Measurements from ENCODE around the gene GLB1L. TPM values are rescaled to one million over a fixed set of nuclear protein-coding genes. Genes with fewer than 3 reads are reported as not detected.
A peak's percentile ranks its signal among the peaks of the same experiment; 100 is the strongest.

Gene GLB1L
- total and polyA plus RNA-seq, 4 donors = 2.3 to 5.2 (median 2.6) TPM

DNA sequence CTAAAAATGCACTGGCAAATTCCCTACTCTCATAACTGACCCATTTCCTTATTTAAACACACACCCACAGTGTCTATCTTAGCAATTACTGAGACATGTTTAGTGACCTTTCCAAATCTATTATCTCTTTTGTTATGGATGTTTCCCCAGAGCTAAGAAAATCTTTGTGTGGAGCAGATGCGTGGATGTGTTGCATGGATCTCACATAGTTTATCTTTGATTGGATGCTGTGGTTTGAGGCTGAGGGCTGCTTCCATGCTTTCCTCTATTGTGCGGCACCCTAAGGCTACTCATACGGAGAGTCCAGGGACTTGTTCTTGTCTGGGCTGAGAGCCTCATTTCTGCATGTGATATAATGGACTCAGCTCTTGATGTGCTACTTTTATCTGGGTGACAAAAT lies 10.9 kb downstream of the GLB1L start:
- H3K4me3 ChIP-seq (ENCODE audit: low read depth in 1 of 3, low read length in 3 of 3) = no peak overlapping the region
- TF ChIP-seq TAF1 (conservative IDR thresholded peaks at IDR 0.05) (no peak), RXRA (IDR thresholded peaks at IDR 0.05) (no peak), YY1 (IDR thresholded peaks at IDR 0.05) (no peak), EGR1 (IDR thresholded peaks at IDR 0.05; ENCODE audit: low read depth in 2 of 2) (no peak), GABPA (IDR thresholded peaks at IDR 0.05 in 1 of 2, conservative IDR thresholded peaks at IDR 0.05 in 1 of 2) (no peak)
- WGBS = 95% methylated on average over 3 of the region's 3 CpGs

DNA sequence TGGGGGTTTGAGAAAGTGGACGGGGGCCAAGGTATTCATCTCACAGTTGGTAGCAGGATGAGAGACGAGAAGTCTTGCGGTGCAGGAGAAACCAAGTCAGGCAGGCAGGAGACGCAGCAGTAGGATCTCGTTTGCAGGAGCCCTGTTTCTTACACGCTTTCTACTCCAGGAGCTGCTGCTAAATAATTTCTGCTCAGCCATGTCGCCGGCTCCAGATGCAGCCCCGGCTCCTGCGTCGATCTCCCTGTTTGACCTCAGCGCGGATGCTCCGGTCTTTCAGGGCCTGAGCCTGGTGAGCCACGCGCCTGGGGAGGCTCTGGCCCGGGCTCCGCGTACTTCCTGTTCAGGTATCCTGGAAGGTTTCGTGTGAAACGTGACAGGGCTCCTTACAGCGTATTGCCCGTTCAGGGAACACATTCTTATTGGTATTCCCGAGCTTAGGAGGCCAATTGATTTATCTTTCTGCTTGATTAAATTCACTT lies 15.1 kb downstream of the GLB1L start:
- Histone ChIP-seq H3K4me1 (ENCODE audit: control insufficient read depth in 4 of 4, insufficient read depth in 4 of 4, low read length in 3 of 4) (peaks cover 7 to 22% (median 18%) of the 10 kb centered on the region in 4 donors), H3K27ac (ENCODE audit: low read depth in 1 of 2, low read length in 2 of 2) (peak overlapping the region; percentile 90 to 97), H3K27me3 (ENCODE audit: control insufficient read depth in 4 of 4, insufficient read depth in 4 of 4, low read length in 3 of 4) (no peaks in the 10 kb centered on the region), H3K9me3 (ENCODE audit: control insufficient read depth in 4 of 4, low read length in 3 of 4) (no peaks in the 10 kb centered on the region), H3K4me3 (ENCODE audit: low read depth in 1 of 3, low read length in 3 of 3) (peak overlapping the region; percentile 68 to 97 (median 89)), H3K9ac (ENCODE audit: low read depth in 1 of 2, low read length in 2 of 2) (peak overlapping the region; percentile 63 to 94), H3K36me3 (ENCODE audit: control insufficient read depth in 4 of 4, insufficient read depth in 3 of 4, low read depth in 1 of 4, low read length in 3 of 4) (peaks cover 0 to 41% (median 35%) of the 10 kb centered on the region in 4 donors)
- under 1% methylated on average over 24 of the region's 24 CpGs for WGBS
- TF ChIP-seq MAX (IDR thresholded peaks at IDR 0.05) = peak; percentile 7
- TF ChIP-seq REST (IDR thresholded peaks at IDR 0.05) = no peak
- peak; percentile 59 for DNase-seq (ENCODE audit: low spot score)

More for the DNA sequence above, 10.9 kb downstream of the GLB1L start:
- DNase-seq (ENCODE audit: low spot score) = no peak
- no peaks in the 10 kb centered on the region for H3K9me3 ChIP-seq (ENCODE audit: control insufficient read depth in 4 of 4, low read length in 3 of 4)
- peaks cover 0 to 9% (median 7%) of the 10 kb centered on the region in 4 donors for H3K4me1 ChIP-seq (ENCODE audit: control insufficient read depth in 4 of 4, insufficient read depth in 4 of 4, low read length in 3 of 4)
- no peak overlapping the region for H3K27ac ChIP-seq (ENCODE audit: low read depth in 1 of 2, low read length in 2 of 2)
- H3K27me3 ChIP-seq (ENCODE audit: control insufficient read depth in 4 of 4, insufficient read depth in 4 of 4, low read length in 3 of 4) = no peaks in the 10 kb centered on the region
- H3K9ac ChIP-seq (ENCODE audit: low read depth in 1 of 2, low read length in 2 of 2) = no peak overlapping the region
- peaks cover 4 to 70% (median 62%) of the 10 kb centered on the region in 4 donors for H3K36me3 ChIP-seq (ENCODE audit: control insufficient read depth in 4 of 4, insufficient read depth in 3 of 4, low read depth in 1 of 4, low read length in 3 of 4)

GRCh38 chr2:219229305-219230058 lies 15.8 kb downstream of the GLB1L start, which contains the start of the genes ANKZF1 and ATG9A:
TSS of gene ANKZF1 (plus strand) at chr2:219229806. CDS start at chr2:219230258, 452 bp downstream.
TSS of gene ATG9A (minus strand) at chr2:219229636. CDS start at chr2:219228024, 1,612 bp downstream.
- Histone ChIP-seq H3K27me3 (ENCODE audit: control insufficient read depth in 4 of 4, insufficient read depth in 4 of 4, low read length in 3 of 4) (no peaks in the 10 kb centered on the region), H3K9ac (ENCODE audit: low read depth in 1 of 2, low read length in 2 of 2) (peak within 1 kb of the TSS; percentile 85 to 94), H3K4me3 (ENCODE audit: low read depth in 1 of 3, low read length in 3 of 3) (peak within 1 kb of the TSS; percentile 87 to 97 (median 89)), H3K27ac (ENCODE audit: low read depth in 1 of 2, low read length in 2 of 2) (peak within 1 kb of the TSS; percentile 90 to 97), H3K36me3 (ENCODE audit: control insufficient read depth in 4 of 4, insufficient read depth in 3 of 4, low read depth in 1 of 4, low read length in 3 of 4) (peaks cover 2 to 41% (median 36%) of the 10 kb centered on the region in 4 donors), H3K9me3 (ENCODE audit: control insufficient read depth in 4 of 4, low read length in 3 of 4) (no peaks in the 10 kb centered on the region), H3K4me1 (ENCODE audit: control insufficient read depth in 4 of 4, insufficient read depth in 4 of 4, low read length in 3 of 4) (peaks cover 7 to 22% (median 18%) of the 10 kb centered on the region in 4 donors)
- DNase-seq (ENCODE audit: low spot score) = peak; percentile 98
- WGBS = under 1% methylated on average over 80 of the region's 80 CpGs
- TF ChIP-seq, protein P1, sequence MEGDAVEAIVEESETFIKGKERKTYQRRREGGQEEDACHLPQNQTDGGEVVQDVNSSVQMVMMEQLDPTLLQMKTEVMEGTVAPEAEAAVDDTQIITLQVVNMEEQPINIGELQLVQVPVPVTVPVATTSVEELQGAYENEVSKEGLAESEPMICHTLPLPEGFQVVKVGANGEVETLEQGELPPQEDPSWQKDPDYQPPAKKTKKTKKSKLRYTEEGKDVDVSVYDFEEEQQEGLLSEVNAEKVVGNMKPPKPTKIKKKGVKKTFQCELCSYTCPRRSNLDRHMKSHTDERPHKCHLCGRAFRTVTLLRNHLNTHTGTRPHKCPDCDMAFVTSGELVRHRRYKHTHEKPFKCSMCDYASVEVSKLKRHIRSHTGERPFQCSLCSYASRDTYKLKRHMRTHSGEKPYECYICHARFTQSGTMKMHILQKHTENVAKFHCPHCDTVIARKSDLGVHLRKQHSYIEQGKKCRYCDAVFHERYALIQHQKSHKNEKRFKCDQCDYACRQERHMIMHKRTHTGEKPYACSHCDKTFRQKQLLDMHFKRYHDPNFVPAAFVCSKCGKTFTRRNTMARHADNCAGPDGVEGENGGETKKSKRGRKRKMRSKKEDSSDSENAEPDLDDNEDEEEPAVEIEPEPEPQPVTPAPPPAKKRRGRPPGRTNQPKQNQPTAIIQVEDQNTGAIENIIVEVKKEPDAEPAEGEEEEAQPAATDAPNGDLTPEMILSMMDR (IDR thresholded peaks at IDR 0.05; ENCODE audit: low read depth, low read length, missing input control) = no peak
- TF ChIP-seq REST (IDR thresholded peaks at IDR 0.05) = no peak
- peak; percentile 52 to 62 for TF ChIP-seq HNF4A (conservative IDR thresholded peaks at IDR 0.05)
- TF ChIP-seq, protein P2, sequence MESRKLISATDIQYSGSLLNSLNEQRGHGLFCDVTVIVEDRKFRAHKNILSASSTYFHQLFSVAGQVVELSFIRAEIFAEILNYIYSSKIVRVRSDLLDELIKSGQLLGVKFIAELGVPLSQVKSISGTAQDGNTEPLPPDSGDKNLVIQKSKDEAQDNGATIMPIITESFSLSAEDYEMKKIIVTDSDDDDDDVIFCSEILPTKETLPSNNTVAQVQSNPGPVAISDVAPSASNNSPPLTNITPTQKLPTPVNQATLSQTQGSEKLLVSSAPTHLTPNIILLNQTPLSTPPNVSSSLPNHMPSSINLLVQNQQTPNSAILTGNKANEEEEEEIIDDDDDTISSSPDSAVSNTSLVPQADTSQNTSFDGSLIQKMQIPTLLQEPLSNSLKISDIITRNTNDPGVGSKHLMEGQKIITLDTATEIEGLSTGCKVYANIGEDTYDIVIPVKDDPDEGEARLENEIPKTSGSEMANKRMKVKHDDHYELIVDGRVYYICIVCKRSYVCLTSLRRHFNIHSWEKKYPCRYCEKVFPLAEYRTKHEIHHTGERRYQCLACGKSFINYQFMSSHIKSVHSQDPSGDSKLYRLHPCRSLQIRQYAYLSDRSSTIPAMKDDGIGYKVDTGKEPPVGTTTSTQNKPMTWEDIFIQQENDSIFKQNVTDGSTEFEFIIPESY (IDR thresholded peaks at IDR 0.05) = peak; percentile 98
- no peak for TF ChIP-seq MAX (IDR thresholded peaks at IDR 0.05)
- peak in 1 of 2 donors; percentile 69 for TF ChIP-seq JUND (IDR thresholded peaks at IDR 0.05)
- TF ChIP-seq NR2F2 (IDR thresholded peaks at IDR 0.05) = no peak
- TF ChIP-seq ATF3 (IDR thresholded peaks at IDR 0.05) = peak; percentile 43
